IMR-90 (cell line): Measurements from ENCODE around the gene ALG11. TPM values are rescaled to one million over a fixed set of nuclear protein-coding genes. Genes with fewer than 3 reads are reported as not detected.

Source experiments
- ATAC-seq: fragments of 200-7000 bp; cut with Tn5 transposase; 2 replicates; pipeline ENCODE4 v1.9.1; 2020; ENCODE audit warnings: low read depth, mild to moderate bottlenecking, moderate library complexity
- BruUV-seq: library from RNA; stranded (reverse); fragments of 400-500 nt; replicated peaks from 2 replicates; lab custom pipeline; 2021; lab: Mats Ljungman, UMichigan
- CTCF ChIA-PET: fragments of 300-600 bp; formaldehyde crosslinking; extraction: SDS; loops from one replicate; lab custom pipeline; 2021; ENCODE audit warnings: antibody characterized with exemption; lab: Yijun Ruan, JAX
- POLR2A ChIA-PET: fragments of 300-600 bp; sonication (Branson Sonifier 250); formaldehyde crosslinking; loops from one replicate; lab custom pipeline; 2022; ENCODE audit warnings: antibody characterized with exemption; ENCODE audit not compliant: unreplicated experiment; lab: Charles Lee
- DNase-seq: peaks from one replicate; pipeline ENCODE4 v3.0.0; 2013
- H2AFZ ChIP-seq: replicated peaks from 2 replicates; pipeline ENCODE3; 2013; ENCODE audit warnings: low read length, mild to moderate bottlenecking; ENCODE audit not compliant: poor library complexity
- H2AK5ac ChIP-seq: 2 replicates; pipeline ENCODE4 v1.6.1; 2013; ENCODE audit warnings: low read depth, low read length, inconsistent platforms
- H2AK9ac ChIP-seq: replicated peaks from 2 replicates; pipeline ENCODE3; 2013; ENCODE audit warnings: mild to moderate bottlenecking, low read depth, low read length, moderate library complexity; ENCODE audit not compliant: poor library complexity
- H2BK120ac ChIP-seq: 2 replicates; pipeline ENCODE4 v1.6.1; 2013; ENCODE audit warnings: low read depth, low read length, inconsistent platforms
- H2BK15ac ChIP-seq: 3 replicates; pipeline ENCODE4 v1.6.1; 2013; ENCODE audit warnings: low read depth, low read length, inconsistent platforms
- H2BK20ac ChIP-seq: 2 replicates; pipeline ENCODE4 v1.6.1; 2013; ENCODE audit warnings: low read depth, mild to moderate bottlenecking, inconsistent platforms, low read length, moderate library complexity
- H2BK5ac ChIP-seq: 2 replicates; pipeline ENCODE4 v1.6.1; 2013; ENCODE audit warnings: mild to moderate bottlenecking, low read depth, low read length, inconsistent platforms; ENCODE audit not compliant: poor library complexity, severe bottlenecking
- H3K14ac ChIP-seq: replicated peaks from 2 replicates; pipeline ENCODE4 v1.6.1; 2013; ENCODE audit warnings: low read depth, low read length, inconsistent platforms
- H3K18ac ChIP-seq: 2 replicates; pipeline ENCODE4 v1.6.1; 2013; ENCODE audit warnings: low read depth, low read length, control low read depth
- H3K23ac ChIP-seq: 2 replicates; pipeline ENCODE4 v1.6.1; 2013; ENCODE audit warnings: low read depth, low read length, inconsistent platforms
- H3K27ac ChIP-seq: 2 replicates; pipeline ENCODE4 v1.5.1; 2013; ENCODE audit warnings: mild to moderate bottlenecking, control low read depth, low read length; ENCODE audit not compliant: insufficient read depth
- H3K27me3 ChIP-seq: 2 replicates; pipeline ENCODE4 v1.6.1; 2013; ENCODE audit warnings: low read length; ENCODE audit not compliant: control insufficient read depth, insufficient read depth
- H3K36me3 ChIP-seq: 2 replicates; pipeline ENCODE4 v1.6.1; 2013; ENCODE audit warnings: low read length, mixed read lengths; ENCODE audit not compliant: control insufficient read depth, insufficient read depth
- H3K4ac ChIP-seq: 2 replicates; pipeline ENCODE4 v1.6.1; 2013; ENCODE audit warnings: low read depth, low read length, inconsistent platforms
- H3K4me1 ChIP-seq: 2 replicates; pipeline ENCODE4 v1.6.1; 2013; ENCODE audit warnings: low read length, mixed read lengths; ENCODE audit not compliant: control insufficient read depth, insufficient read depth
- H3K4me2 ChIP-seq: 2 replicates; pipeline ENCODE4 v1.6.1; 2013; ENCODE audit warnings: low read depth, mild to moderate bottlenecking, control low read depth, low read length, moderate library complexity
- H3K4me3 ChIP-seq: 2 replicates; pipeline ENCODE4 v1.5.1; 2013; ENCODE audit warnings: low read depth, mild to moderate bottlenecking, control low read depth, low read length, moderate library complexity; ENCODE audit not compliant: insufficient read depth
- H3K56ac ChIP-seq: 2 replicates; pipeline ENCODE4 v1.6.1; 2013; ENCODE audit warnings: low read length, inconsistent platforms; ENCODE audit not compliant: insufficient read depth; ENCODE audit errors: extremely low read depth
- H3K79me1 ChIP-seq, 2 experiments: 2 replicates each; pipeline ENCODE4 v1.6.1; 2013; ENCODE audit warnings: low read length in 2 of 2, inconsistent platforms in 1 of 2, low read depth in 1 of 2
- H3K9ac ChIP-seq: 2 replicates; pipeline ENCODE4 v1.6.1; 2013; ENCODE audit warnings: low read depth, low read length, control low read depth
- H3K9me1 ChIP-seq: 2 replicates; pipeline ENCODE4 v1.6.1; 2013; ENCODE audit warnings: low read length, inconsistent platforms; ENCODE audit not compliant: insufficient read depth
- H3K9me3 ChIP-seq: 2 replicates; pipeline ENCODE4 v1.6.1; 2013; ENCODE audit warnings: low read length; ENCODE audit not compliant: control insufficient read depth, insufficient read depth
- H4K20me1 ChIP-seq: 2 replicates; pipeline ENCODE4 v1.6.1; 2013; ENCODE audit warnings: low read length, inconsistent platforms; ENCODE audit not compliant: insufficient read depth
- H4K5ac ChIP-seq: 2 replicates; pipeline ENCODE4 v1.6.1; 2013; ENCODE audit warnings: mild to moderate bottlenecking, low read depth, low read length, control low read depth
- H4K8ac ChIP-seq, 2 experiments: 2 replicates each; pipeline ENCODE4 v1.6.1; 2013; ENCODE audit warnings: low read depth in 2 of 2, low read length in 2 of 2, control low read depth in 1 of 2, inconsistent platforms in 1 of 2
- H4K91ac ChIP-seq: 2 replicates; pipeline ENCODE4 v1.6.1; 2013; ENCODE audit warnings: low read depth, low read length, inconsistent platforms; ENCODE audit not compliant: insufficient read depth
- BHLHE40 ChIP-seq: fragments of 150-350 bp; IDR thresholded peaks from 2 replicates; pipeline ENCODE4 v1.6.1; 2016; ENCODE audit warnings: mild to moderate bottlenecking, low read depth, low read length
- CHD1 ChIP-seq: IDR thresholded peaks from 2 replicates; pipeline ENCODE4 v1.6.1; 2012; ENCODE audit warnings: low read depth, low read length, improper control_type of control experiment
- CTCF ChIP-seq: conservative IDR thresholded peaks from 2 replicates; pipeline ENCODE4 v1.5.1; 2012; ENCODE audit warnings: mild to moderate bottlenecking, low read depth, low read length, improper control_type of control experiment
- ELK1 ChIP-seq: fragments of 150-350 bp; IDR thresholded peaks from 2 replicates; pipeline ENCODE4 v1.6.1; 2016; ENCODE audit warnings: low read depth, mild to moderate bottlenecking, low read length, moderate library complexity, borderline replicate concordance
- POLR2A ChIP-seq: IDR thresholded peaks from 2 replicates; pipeline ENCODE4 v1.6.1; 2012; ENCODE audit warnings: mild to moderate bottlenecking, low read depth, low read length
- RAD21 ChIP-seq: IDR thresholded peaks from 2 replicates; pipeline ENCODE4 v1.6.1; 2012; ENCODE audit warnings: low read length, improper control_type of control experiment
- RCOR1 ChIP-seq: IDR thresholded peaks from 2 replicates; pipeline ENCODE4 v1.6.1; 2012; ENCODE audit warnings: mild to moderate bottlenecking, low read length, improper control_type of control experiment; ENCODE audit not compliant: insufficient replicate concordance
- SMC3 ChIP-seq: fragments of 150-350 bp; IDR thresholded peaks from 2 replicates; pipeline ENCODE4 v1.6.1; 2016; ENCODE audit warnings: low read depth, mild to moderate bottlenecking, antibody characterized with exemption, low read length, moderate library complexity
- USF2 ChIP-seq: fragments of 150-350 bp; IDR thresholded peaks from 2 replicates; pipeline ENCODE4 v1.6.1; 2017; ENCODE audit warnings: mild to moderate bottlenecking, antibody characterized with exemption, low read length, low read depth
- WGBS, 2 experiments: methylation state at CpG; one replicate each; pipeline versions ENCODE4 v1.1.5 to v1.1.7; 2013; ENCODE audit warnings: missing lambda C conversion rate in 2 of 2; ENCODE audit not compliant: insufficient read length in 1 of 2; ENCODE audit errors: extremely low coverage in 2 of 2; 5-methylcytosine and 5-hydroxymethylcytosine counted together
- dilution Hi-C: fragments of 300-500 bp; cut with HindIII; formaldehyde crosslinking; loops from one replicate; pipeline ENCODE4 v1.14.3; 2018; ENCODE audit warnings: low sequenced_read_pairs; ENCODE audit not compliant: unreplicated experiment
- in situ Hi-C: fragments of 300-500 bp; cut with MboI; formaldehyde crosslinking; loops from 3 replicates; pipeline ENCODE4 v1.14.3; 2019; ENCODE audit warnings: low sequenced_read_pairs, inconsistent platforms, mixed read lengths
- intact Hi-C: fragments of 100-400 bp; cut with micrococcal nuclease; formaldehyde crosslinking; loops from 2 replicates; pipeline ENCODE4 v1.10.0; 2022
- polyA plus RNA-seq, 3 experiments: library from polyadenylated mRNA; depleted of rRNA; stranded (reverse); fragments of >200 nt; gene quantifications; 2 replicates each; pipeline ENCODE4 v1.2.3, GENCODE V29; 2012; ENCODE audit warnings: low replicate concordance in 1 of 3
- total RNA-seq: library from RNA; depleted of rRNA; stranded (reverse); fragments of >200 nt; gene quantifications from 2 replicates; pipeline ENCODE4 v1.2.3, GENCODE V29; 2012

The ALG11 gene
- total and polyA plus RNA-seq, 2 of the 4 experiments (the other 2 are of a cell fraction): 10.0 to 12.7 TPM

- no TSS peak for BruUV-seq
- H3K27me3 ChIP-seq: no peaks in the 10 kb centered on the region
- 80% methylated on average over 2 of the region's 2 CpGs; no CpG with 5 or more reads in 1 of the 2 experiments for WGBS, 2 experiments
Measured at GRCh38 chr13:52033039-52033438, 20.8 kb downstream of the ALG11 start.

More at GRCh38 chr13:52033039-52033438, 20.8 kb downstream of the ALG11 start:
- Histone ChIP-seq H3K4me2 (no peak overlapping the region), H3K4me3 (no peak overlapping the region), H2BK20ac (no peak overlapping the region), H4K5ac (no peak overlapping the region), H2BK15ac (no peak overlapping the region), H2AK5ac (no peak overlapping the region), H3K18ac (no peak overlapping the region), H3K9me1 (no peaks in the 10 kb centered on the region), H2AK9ac (no peak overlapping the region), H2BK5ac (no peak overlapping the region), H3K9me3 (no peaks in the 10 kb centered on the region), H3K4me1 (no peaks in the 10 kb centered on the region), H3K56ac (no peak overlapping the region), H4K8ac (no peak overlapping the region), H3K23ac (no peak overlapping the region), H2AFZ (no peak overlapping the region), H3K9ac (no peak overlapping the region), H3K4ac (no peak overlapping the region), H4K91ac (no peak overlapping the region), H3K79me1 (peaks cover 7 to 14% of the 10 kb centered on the region in 2 experiments; a peak in 2 of 4 replicates), H3K36me3 (peaks cover 8% of the 10 kb centered on the region), H3K14ac (no peak overlapping the region), H4K20me1 (no peaks in the 10 kb centered on the region), H2BK120ac (no peak overlapping the region), H3K27ac (no peak overlapping the region)
- ATAC-seq: no peak
- in situ Hi-C loops (no loop called here), intact Hi-C loops (no loop called here), dilution Hi-C loops (no loop called here)
- CTCF ChIA-PET: interaction anchor here (1.3 kb wide), 1 partner anchor 20 kb away, joined by 4 read pairs; no protein-coding TSS in a partner anchor
- no peak for DNase-seq
- POLR2A ChIA-PET: no interaction called here
- TF ChIP-seq POLR2A (no peak), ELK1 (no peak), RAD21 (no peak), SMC3 (no peak), BHLHE40 (no peak), RCOR1 (no peak), CTCF (no peak), CHD1 (no peak), USF2 (no peak)
